Panc1 (cell line): Measurements from ENCODE around the gene ZCCHC14. TPM values are rescaled to one million over a fixed set of nuclear protein-coding genes. Genes with fewer than 3 reads are reported as not detected.

ENCODE experiments used
- ATAC-seq: fragments of 200-7000 bp; cut with Tn5 transposase; 2 replicates; pipeline ENCODE4 v1.9.1; 2020; ENCODE audit warnings: mild to moderate bottlenecking, moderate library complexity
- BruUV-seq: library from RNA; stranded (reverse); fragments of 400-500 nt; replicated peaks from 2 replicates; lab custom pipeline; 2021; lab: Mats Ljungman, UMichigan
- CTCF ChIA-PET: fragments of 300-600 bp; sonication (Branson Sonifier 250); formaldehyde crosslinking; loops from one replicate; lab custom pipeline; 2022; ENCODE audit warnings: antibody characterized with exemption; lab: Charles Lee
- POLR2A ChIA-PET: fragments of 300-600 bp; sonication (Branson Sonifier 250); formaldehyde crosslinking; loops from one replicate; lab custom pipeline; 2022; ENCODE audit warnings: antibody characterized with exemption; lab: Charles Lee
- DNase-seq: peaks from one replicate; pipeline ENCODE4 v3.0.0-alpha.2; 2010; ENCODE audit warnings: low read depth, low spot score
- H3K27ac ChIP-seq: 2 replicates; pipeline ENCODE4 v1.5.1; 2011; ENCODE audit warnings: mild to moderate bottlenecking, low read length, inconsistent platforms
- H3K27me3 ChIP-seq: fragments of 200-500 bp; sonication (Bioruptor generic); 2 replicates; pipeline ENCODE4 v1.6.0; 2014; ENCODE audit warnings: low read length, inconsistent platforms; ENCODE audit not compliant: control insufficient read depth, insufficient read depth
- H3K36me3 ChIP-seq: fragments of 200-500 bp; sonication (Bioruptor generic); 2 replicates; pipeline ENCODE4 v1.5.1; 2014; ENCODE audit warnings: inconsistent platforms, mild to moderate bottlenecking, low read length, moderate library complexity; ENCODE audit not compliant: control insufficient read depth, insufficient read depth
- H3K4me1 ChIP-seq: 2 replicates; pipeline ENCODE4 v1.5.1; 2011; ENCODE audit warnings: inconsistent platforms, mild to moderate bottlenecking, low read length, moderate library complexity; ENCODE audit not compliant: control insufficient read depth, insufficient read depth
- H3K4me3 ChIP-seq, 2 experiments: 2 replicates each; pipeline ENCODE4 v1.5.1; 2011 to 2012; ENCODE audit warnings: low read depth in 2 of 2, low read length in 2 of 2, mild to moderate bottlenecking in 2 of 2, inconsistent platforms in 1 of 2, moderate library complexity in 1 of 2
- H3K9me3 ChIP-seq: fragments of 200-500 bp; sonication (Bioruptor generic); 2 replicates; pipeline ENCODE4 v1.5.1; 2014; ENCODE audit warnings: low read depth, mild to moderate bottlenecking, inconsistent platforms, low read length, moderate library complexity; ENCODE audit not compliant: control insufficient read depth, insufficient read depth
- POLR2AphosphoS5 ChIP-seq: IDR thresholded peaks from 2 replicates; pipeline ENCODE4 v1.6.1; 2012; ENCODE audit warnings: mild to moderate bottlenecking, low read depth, low read length, moderate library complexity
- REST ChIP-seq, 2 experiments: IDR thresholded peaks; 2 replicates each; pipeline ENCODE4 v1.6.1; 2011 to 2012; ENCODE audit warnings: low read depth in 2 of 2, control low read depth in 1 of 2, low read length in 1 of 2, mild to moderate bottlenecking in 1 of 2, moderate library complexity in 1 of 2; ENCODE audit not compliant: insufficient read depth in 1 of 2
- SIN3A ChIP-seq: IDR thresholded peaks from 2 replicates; pipeline ENCODE4 v1.6.1; 2012; ENCODE audit warnings: low read depth, mild to moderate bottlenecking, low read length, moderate library complexity, borderline replicate concordance; ENCODE audit not compliant: insufficient read depth
- TCF7L2 ChIP-seq: IDR thresholded peaks from 2 replicates; pipeline ENCODE4 v1.6.1; 2011; ENCODE audit warnings: mild to moderate bottlenecking, low read depth, low read length, inconsistent platforms
- in situ Hi-C: cut with HindIII; loops from 2 replicates; pipeline ENCODE4 v1.10.0; 2016; ENCODE audit warnings: low sequenced_read_pairs, low pct_unique_long_range_greater_than_20kb
- intact Hi-C: fragments of 100-400 bp; cut with micrococcal nuclease; formaldehyde crosslinking; loops from one replicate; pipeline ENCODE4 v1.10.0; 2022; ENCODE audit not compliant: unreplicated experiment
- total RNA-seq: library from RNA; stranded (reverse); gene quantifications from one replicate; pipeline ENCODE4 v1.2.1, GENCODE V29; 2021; ENCODE audit not compliant: unreplicated experiment
- TF ChIP-seq, protein P1 (sequence below): fragments of 450-650 bp; IDR thresholded peaks from 2 replicates; pipeline ENCODE4 v1.5.1; 2017; ENCODE audit warnings: mild to moderate bottlenecking

ZCCHC14 gene
- total RNA-seq, 1 experiment from 2014 or later, result 35.0 TPM

- ChIA-PET CTCF (no interaction called here), POLR2A (interaction anchor here (0.9 kb wide), 1 partner anchor 9 kb away, joined by 4 read pairs; the partner anchor contains the start of gene FBXO31)
- TF ChIP-seq, protein P1, sequence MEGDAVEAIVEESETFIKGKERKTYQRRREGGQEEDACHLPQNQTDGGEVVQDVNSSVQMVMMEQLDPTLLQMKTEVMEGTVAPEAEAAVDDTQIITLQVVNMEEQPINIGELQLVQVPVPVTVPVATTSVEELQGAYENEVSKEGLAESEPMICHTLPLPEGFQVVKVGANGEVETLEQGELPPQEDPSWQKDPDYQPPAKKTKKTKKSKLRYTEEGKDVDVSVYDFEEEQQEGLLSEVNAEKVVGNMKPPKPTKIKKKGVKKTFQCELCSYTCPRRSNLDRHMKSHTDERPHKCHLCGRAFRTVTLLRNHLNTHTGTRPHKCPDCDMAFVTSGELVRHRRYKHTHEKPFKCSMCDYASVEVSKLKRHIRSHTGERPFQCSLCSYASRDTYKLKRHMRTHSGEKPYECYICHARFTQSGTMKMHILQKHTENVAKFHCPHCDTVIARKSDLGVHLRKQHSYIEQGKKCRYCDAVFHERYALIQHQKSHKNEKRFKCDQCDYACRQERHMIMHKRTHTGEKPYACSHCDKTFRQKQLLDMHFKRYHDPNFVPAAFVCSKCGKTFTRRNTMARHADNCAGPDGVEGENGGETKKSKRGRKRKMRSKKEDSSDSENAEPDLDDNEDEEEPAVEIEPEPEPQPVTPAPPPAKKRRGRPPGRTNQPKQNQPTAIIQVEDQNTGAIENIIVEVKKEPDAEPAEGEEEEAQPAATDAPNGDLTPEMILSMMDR, result no peak
- peak; percentile 74; the same call in 1 of the 2 replicates for TF ChIP-seq SIN3A
- no peak for TF ChIP-seq TCF7L2
- TF ChIP-seq POLR2AphosphoS5, result peak; percentile 76
- peak in 1 of 2 experiments; percentile 68; a peak in 1 of 4 replicates for TF ChIP-seq REST (IDR thresholded peaks at IDR 0.05; ENCODE audit: insufficient read depth in 1 of 2, low read depth in 2 of 2, low read length in 1 of 2)
- Histone ChIP-seq H3K36me3 (peaks cover 7% of the 10 kb centered on the region), H3K9me3 (no peaks in the 10 kb centered on the region), H3K27me3 (no peaks in the 10 kb centered on the region), H3K27ac (peak within 1 kb of the TSS; percentile 87), H3K4me3 (peak within 1 kb of the TSS; percentile 73 to 94), H3K4me1 (peaks cover 34% of the 10 kb centered on the region)
- peak; percentile 78 for DNase-seq
- in situ Hi-C loops, result no loop called here
- intact Hi-C loops, result no loop called here
- peak; percentile 86 for ATAC-seq
- no TSS peak for BruUV-seq
Measured at GRCh38 chr16:87391950-87392820, 100.6 kb downstream of the ZCCHC14 start, which contains the start of gene MAP1LC3B. Gene MAP1LC3B, plus strand, starts transcription at chr16:87392336. Its CDS starts 92 bp downstream, at chr16:87392428.

DNA sequence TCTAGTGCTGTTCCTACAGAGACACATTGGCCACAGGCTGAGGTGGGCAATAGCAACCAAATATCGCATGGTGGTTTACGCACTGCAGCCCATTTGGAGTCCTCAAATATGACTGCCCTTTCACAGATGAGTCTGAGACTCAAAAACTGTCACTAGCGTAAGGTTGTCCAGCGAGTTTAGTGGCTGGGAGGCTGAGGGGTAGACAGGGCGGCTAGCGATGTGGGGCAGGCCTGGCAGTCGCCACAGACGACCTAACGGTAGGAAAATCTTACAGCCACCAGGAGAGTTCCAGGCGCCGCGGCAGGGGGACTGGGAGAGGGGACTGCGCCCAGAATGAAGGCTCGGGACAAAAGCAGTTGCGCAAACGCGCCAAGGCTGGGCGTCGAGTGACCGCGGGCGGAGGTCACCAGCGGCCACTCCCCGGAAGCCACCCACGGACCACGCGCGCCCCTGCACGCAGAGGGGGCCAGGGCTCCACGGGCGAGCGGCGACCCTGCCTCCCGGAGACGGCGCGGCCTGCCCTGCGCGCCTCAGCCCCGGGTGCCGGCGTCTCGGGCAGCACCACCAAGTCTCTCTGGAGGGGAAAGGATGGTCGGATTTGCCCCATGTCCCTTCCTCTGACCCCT lies 101.4 kb downstream of the ZCCHC14 start:
- no peak for DNase-seq
- intact Hi-C loops (no loop called here), in situ Hi-C loops (no loop called here)
- peak overlapping the region; percentile 53 to 73 for H3K4me3 ChIP-seq
- BruUV-seq, result TSS peak; percentile 92
- TF ChIP-seq TCF7L2, result no peak
- TF ChIP-seq, protein P1, result no peak
- no peak for TF ChIP-seq POLR2AphosphoS5
- TF ChIP-seq SIN3A, result no peak
- TF ChIP-seq REST (IDR thresholded peaks at IDR 0.05; ENCODE audit: insufficient read depth in 1 of 2, low read depth in 2 of 2, low read length in 1 of 2), result no peak
- no peaks in the 10 kb centered on the region for H3K9me3 ChIP-seq
- ChIA-PET POLR2A (no interaction called here), CTCF (no interaction called here)
- H3K4me1 ChIP-seq, result peaks cover 34% of the 10 kb centered on the region
- peaks cover 7% of the 10 kb centered on the region for H3K36me3 ChIP-seq
- H3K27ac ChIP-seq, result peak overlapping the region; percentile 87
- H3K27me3 ChIP-seq, result no peaks in the 10 kb centered on the region
- ATAC-seq, result no peak; the same call in 1 of the 2 replicates
